Fibroblast of peridontal ligament (primary cell): ENCODE measurements around the gene CMSS1.

Experiments
- DNase-seq: peaks from one replicate; pipeline ENCODE4 v3.0.0-alpha.2; 2010; ENCODE audit errors: extremely low read depth

CMSS1 gene

DNA sequence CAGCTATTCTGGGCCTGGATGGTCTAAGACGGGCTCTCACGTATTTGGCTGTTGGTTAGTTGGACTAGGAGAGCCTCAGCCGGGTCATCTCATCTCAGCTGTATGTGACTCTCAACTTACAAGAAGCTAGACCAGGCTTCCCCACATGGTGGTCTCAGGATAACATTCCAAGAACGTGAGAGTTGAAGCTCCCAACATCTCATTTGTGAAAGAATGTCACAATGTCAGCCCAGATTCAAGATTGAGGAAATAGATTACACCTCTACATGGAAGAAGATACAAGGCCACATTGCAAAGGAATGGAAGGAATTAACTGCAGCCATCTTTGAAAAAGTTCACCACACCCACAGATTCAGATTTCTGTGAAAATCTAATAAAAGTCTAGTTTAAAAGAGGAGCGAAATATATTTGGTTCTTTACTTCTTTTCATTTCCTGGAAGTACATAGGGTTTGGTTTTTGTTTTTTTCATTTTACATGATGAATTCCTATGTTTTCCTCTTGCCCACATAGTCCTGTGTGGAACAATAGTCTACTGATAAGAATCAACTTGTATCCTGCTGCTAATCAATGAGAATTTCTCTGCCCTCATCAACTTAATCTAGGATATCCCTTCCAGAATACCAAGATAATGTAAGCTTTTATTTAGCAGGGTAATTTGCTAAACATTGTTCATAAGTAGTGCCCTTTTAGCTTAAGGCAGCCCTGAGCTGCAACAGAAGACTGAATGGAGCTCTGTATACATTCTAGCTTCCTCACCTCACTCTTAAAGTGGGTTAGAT is 116.5 kb downstream of the CMSS1 start:
- no peak for DNase-seq

DNA sequence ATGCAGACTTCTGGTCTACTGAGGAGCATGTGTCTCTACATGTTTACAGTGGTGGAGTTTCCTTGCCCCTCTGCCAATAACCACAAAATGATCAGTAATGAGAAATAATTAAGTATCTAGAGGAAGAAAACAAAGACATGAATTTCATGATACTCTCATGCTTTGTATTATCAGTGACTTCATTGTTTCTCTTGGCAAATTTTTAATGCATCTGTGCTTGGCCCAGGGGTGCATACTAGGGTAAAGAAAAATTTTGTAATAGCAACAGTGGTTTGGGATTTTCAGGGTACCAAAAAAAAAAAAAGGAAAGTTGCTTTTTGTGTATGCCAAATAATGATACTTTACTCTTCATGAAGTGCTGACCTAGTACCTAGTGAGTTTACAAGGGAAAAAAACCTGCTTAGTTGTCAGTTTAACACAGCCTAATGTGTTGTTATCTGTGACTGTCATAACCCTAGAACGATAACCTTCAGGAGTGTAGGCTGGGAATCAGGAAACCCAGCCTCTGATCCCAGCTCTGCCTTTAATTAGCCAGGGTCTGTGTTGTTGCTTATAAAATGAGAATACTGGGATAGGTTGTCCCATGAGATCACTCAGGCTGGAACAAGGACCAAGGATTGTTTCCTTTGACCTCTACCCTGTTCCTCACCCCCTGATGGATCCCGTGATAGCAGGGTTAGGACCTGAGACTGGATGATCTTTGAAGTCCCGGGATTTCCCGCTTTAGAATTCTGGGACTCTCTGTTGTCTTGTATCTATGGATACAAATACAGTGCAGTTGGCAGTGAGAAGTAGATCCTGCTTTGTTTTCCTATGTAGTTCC is 117.5 kb downstream of the CMSS1 start:
- peak; percentile 49 for DNase-seq

DNA sequence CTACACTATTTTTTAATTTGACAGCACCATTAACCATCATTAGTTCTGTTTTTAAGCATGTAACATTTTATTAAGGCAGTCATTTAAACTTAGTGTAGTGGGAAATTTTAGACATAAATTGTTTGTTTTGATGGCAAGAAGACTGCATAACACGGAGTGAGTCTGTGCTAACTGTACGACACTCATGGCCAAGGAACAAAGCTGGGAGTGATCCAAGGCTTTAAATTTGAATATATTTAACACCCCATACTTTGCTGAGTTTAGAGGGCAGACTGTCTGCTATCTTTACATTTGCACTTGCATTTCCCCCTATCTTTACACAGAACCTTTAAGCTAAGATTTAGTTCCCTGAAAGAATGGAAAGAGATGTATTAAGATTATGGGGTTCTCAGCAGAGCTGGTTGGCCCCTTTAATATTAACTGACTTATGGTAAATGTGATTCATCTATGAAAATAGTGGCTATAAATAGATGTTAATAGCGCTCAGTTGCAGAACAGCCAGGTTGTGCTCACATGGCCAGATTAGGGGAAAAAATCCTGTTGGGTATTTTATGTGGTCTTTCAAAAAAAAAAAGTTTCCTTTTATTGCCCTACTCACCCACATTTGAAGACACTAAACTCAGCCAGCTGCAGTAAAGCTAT is 120.7 kb downstream of the CMSS1 start:
- DNase-seq = no peak

DNA sequence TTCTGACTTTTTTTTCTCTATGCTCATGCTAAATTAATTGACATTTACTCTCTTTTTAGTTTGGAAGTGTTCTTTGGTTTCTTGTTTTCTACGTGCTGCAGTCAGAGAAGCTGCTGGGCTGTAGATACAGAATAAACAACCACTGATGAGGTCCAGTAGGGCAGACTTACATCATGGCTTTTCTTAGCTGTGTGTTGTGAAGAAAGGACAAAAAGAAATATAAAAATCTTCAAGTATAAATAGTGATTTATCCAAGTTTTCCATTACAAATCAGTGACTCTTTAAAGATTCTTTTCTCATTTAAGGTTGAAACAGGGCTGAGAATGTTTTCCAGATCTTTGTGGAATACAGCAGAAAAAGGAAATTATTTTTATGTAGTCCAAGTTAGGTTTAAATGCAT is 122.2 kb downstream of the CMSS1 start:
- peak; percentile 52 for DNase-seq

DNA sequence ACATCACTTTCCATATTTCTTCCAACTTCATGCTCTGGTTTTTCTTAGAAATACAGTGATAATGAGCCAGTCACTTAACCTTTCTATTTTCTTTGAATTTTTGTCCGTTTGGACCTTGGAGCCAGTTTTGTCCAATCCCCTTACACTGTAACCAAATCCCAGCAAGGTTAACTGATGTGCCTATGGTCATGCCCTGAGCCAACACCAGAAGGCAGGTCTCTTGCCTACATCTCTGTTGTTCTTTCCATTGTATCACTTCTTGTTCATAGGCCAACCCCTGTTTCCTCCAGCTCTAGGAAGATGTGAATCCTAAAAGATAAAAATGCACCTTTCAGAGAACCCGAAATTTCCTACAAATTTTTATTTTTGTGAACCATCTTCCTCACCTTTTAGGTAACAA is 122.7 kb downstream of the CMSS1 start:
- no peak for DNase-seq

DNA sequence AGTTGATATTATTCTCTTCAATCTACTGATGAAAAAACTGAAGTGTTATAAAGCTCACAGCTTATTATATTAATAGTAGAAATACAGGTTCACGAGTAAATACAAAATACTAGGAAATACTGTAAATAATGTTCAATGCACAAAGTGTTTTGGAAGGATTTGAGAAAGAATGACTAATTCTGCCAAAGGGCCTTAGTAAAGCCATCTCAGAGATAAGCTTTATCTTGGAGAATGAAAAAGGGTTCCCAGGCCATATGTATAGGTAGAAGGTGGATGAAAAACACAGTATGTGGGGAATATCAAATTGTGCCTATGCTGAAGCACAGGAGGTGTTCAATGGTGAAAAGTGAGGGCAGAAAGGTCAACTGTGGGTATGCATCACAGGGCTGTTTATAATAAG is 123.5 kb downstream of the CMSS1 start:
- DNase-seq = no peak

DNA sequence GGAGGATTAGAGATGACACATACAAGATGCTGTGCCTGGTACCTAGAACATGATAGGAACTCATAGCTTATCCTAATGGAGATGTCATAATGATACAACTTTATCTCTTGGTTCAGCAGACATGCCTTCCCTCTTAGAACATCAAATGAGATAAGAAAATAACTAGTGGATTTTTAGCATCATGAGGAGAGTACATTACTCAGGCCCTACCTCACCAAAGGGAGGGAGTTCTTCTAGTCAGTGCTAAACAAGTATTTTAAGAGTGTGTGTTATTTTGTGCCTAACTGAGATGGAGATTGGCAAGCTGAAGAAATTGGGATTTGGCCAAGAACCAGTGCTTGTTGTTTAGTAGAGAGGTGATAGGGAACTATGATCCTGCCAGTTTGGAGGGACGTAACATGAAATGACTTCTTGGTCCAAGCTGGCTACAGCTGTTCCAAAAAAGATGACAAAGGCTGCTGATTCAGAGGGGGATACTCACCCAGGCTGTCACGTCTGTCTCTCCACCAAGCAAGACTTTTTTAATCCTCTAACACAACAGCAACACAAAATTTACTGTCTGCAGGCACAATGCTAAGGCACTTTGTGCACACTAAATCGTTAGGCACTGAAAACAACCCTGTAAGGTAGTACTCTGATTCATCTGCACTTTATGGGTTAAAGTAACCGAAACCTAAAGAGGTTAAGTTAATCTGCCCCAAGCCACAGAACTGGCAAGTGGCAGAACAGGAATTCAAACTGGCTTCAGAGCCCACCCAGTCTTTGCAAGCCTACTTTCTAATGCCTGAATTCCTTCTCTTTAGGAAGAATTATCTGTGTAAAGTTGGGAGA is 126.5 kb downstream of the CMSS1 start:
- DNase-seq = no peak

DNA sequence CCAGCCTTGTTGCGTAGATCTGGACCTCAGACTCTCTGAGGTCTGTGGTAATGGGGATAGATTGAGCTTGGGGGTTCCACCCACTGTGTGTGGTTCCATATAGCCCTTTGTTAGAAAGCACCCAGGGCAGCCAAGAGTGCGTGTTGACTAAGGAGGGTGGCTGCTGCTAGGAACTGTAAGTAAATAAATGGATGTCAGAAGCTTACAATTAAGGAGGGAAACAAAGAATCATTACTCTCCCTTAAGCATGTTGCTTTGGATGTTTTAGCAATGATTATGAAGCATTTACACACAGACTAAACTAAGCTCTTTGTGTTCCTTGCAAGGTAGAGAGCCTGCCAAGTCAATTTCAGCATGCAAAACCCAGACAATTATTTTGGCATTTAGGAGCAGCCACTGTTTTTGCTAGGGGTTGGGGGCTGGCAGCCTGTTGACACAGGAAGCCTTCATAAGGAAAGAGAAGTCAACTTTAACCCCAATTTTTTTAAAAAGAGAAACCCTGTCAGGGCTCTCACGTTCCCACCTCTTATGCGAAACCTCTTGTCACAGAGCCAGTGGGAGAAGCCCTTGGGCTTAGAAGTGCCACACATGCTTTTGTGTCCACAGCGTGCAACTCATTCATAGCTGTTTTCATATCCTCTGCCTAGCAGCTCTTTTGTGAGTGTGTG is 127.8 kb downstream of the CMSS1 start:
- peak; percentile 61 for DNase-seq

DNA sequence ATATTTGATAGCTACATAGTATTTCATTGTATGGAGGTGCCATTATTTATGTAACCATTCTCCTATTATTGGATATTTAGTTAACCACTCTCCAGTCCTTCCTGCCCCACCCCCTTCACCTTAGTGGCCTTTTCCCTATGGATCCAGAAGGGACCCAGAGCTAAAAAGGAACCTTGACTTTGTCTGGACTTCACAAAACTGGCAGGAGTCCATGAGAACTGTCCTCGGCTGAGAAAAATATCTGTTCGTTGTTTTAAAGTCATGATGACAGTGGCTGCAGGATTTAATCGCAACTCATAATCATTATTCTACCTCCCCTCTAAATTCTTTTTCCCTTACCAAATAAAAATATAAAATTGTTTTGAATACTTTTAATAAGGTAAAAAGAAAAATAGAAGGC is 129.7 kb downstream of the CMSS1 start:
- DNase-seq = no peak

DNA sequence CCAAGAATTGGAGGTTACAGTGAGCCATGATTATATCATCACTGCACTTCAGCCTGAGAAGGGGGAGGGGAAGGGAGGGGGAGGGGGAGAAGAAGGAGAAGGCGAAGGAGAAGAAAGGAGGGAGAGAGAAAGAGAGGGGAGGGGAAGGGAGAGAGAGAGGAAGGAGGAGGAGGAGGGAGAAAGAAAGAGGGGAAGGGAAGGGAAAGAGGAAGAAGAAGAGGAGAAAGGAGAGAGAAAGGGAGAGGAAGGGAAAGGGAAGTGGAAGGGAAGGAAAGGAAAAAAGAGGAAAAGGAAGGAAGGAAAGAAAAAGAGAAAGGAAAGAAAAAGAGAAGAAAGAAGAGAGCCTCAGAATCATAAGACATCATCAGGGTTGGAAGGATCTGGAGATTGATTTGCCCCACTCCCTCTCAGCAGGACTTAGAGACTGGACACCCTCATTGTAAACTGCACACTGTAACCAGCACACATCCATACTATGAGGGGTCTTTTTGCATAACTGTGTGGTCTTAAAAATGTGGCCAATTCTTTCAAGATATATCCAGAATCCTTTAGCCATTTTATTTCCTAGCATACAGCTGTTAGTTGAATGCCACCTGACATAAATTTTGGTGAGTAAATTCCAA is 130.9 kb downstream of the CMSS1 start:
- DNase-seq = no peak

DNA sequence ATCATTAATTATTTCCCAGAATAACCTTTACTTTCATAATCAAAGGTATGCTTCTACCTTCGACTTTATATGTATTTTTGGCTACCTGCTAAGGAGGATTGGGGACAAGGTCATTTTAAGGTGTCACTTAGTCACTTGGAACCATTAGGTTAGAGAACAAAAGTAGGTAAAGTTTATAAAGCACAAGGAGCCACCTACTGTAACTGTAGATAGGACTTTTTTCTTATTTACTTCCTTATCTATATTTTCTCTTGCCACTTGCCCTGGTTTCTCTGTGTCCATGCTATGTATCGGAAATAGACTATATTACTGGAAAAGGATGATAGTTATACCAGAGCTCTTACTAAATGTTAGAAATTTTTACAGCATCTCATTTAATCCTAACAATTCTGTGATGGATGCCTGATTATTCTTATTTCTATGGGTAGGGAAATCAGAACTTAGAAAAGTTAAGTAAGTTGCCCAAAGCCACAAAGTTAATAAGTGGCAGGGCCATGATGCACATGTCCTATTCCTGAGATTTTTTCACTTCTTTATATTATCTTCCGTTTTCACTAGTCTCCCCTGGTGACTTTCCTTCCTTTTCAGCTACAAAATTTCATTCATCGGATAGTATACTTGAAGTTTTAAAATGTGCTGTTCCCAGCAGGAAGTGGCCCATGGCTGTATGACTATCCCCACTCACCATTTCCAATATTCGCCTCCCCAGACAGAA is 132.5 kb downstream of the CMSS1 start:
- no peak for DNase-seq

DNA sequence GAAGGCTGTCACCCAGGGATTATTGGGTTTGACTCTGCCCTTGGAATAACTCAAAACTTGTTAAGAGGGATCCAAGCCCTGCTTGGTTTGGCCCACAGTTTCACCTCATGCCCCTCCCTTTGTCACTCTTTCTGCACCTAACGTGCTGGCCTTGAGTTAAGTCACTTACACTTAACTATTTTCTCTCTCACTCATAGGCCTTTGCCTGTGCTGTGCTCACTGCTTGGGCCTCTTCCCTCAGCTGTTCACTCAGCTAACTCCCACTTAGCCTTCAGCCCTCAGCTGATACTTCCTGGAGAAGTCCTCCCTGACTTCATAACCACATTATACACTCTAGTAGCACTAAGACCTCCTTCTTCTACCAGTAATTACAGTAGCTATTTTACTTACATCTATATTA is 133.3 kb downstream of the CMSS1 start:
- no peak for DNase-seq

DNA sequence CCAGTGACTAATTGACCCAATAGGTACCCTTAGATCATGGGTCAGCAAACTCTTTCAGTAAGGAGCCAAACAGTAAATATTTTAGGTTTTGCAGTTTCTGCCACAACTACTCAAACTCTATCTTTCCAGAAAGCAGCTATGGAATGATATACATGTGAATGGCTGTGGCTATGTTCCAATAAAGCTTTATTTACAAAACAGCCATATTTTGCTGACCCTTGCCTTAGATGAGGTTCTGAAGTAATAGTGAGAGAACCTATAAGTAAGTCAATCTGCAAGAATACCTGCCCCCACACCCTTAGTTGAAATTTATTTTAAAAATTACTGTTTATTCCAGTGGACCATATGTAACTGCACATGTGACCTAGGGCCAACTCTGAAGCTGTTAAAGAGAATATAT is 134.0 kb downstream of the CMSS1 start:
- no peak for DNase-seq

DNA sequence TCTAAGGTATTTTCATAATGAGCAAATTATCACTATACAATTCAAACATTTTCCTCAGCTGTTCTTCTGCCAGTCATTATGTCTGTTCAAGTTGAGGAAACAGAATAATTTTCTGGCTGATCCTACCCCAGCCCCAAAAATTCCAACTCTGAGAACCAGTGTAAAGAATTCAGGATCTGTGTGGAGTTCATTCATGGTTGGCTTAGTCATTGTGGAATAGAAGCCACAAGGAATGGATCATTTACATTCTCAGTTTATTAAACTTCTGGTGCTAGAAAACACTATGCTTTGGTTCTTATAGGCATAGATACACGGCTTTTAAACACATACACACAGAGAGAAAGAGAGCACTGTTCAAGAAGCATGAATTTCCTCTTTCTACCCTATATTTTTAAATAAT is 134.6 kb downstream of the CMSS1 start:
- DNase-seq = peak; percentile 87

DNA sequence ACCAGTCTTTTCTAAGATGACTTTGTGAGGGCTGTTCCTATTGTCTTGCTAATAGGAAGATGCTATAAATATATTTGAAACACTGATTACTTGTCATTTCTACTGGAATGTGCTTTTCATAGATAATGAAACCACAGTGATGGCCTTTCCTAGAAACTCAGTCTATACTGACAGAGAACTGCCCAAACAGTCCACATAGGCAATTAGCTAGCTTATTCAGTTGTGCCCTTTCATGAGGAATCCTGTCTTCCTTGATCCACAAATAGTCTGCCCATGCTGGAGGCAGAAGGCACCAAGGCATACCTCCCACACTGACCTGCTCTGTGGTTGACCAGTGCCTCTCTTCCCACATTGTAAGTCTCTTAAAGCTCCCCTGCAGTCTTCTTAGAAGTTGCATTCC is 135.9 kb downstream of the CMSS1 start:
- DNase-seq = no peak

DNA sequence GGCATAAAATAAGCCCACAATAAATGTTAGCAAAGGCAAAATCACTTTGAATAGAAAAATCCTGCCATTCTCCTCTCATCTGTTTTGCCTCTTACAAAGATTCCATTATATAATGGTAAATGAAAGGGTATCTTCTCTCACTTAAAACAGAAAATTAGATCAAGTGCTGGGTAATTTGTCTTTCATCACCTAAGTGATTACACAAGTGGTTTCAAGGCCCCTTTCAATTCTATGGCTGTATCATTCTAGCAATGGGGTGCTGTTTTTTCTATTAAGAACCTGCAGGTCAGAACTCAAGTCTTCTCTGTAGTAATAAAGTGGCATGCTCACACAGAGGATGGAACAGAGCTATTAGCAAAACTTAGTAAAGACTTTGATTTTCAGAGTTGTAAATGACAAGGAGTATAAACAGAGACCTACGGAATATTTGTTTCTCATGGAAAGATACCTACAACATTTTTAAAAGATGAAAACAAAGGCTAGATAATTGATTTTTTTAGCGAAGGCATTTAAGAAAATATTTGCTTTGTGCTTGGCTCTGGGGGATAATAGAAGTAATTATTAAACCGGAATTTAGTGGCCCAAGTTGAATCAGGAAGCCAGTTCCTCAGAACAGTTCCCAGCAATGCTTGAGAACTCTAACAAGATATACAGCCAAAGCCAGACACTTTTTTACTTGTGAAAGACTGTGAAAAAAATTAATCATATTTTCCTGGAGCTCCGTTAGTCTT is 137.4 kb downstream of the CMSS1 start:
- no peak for DNase-seq

DNA sequence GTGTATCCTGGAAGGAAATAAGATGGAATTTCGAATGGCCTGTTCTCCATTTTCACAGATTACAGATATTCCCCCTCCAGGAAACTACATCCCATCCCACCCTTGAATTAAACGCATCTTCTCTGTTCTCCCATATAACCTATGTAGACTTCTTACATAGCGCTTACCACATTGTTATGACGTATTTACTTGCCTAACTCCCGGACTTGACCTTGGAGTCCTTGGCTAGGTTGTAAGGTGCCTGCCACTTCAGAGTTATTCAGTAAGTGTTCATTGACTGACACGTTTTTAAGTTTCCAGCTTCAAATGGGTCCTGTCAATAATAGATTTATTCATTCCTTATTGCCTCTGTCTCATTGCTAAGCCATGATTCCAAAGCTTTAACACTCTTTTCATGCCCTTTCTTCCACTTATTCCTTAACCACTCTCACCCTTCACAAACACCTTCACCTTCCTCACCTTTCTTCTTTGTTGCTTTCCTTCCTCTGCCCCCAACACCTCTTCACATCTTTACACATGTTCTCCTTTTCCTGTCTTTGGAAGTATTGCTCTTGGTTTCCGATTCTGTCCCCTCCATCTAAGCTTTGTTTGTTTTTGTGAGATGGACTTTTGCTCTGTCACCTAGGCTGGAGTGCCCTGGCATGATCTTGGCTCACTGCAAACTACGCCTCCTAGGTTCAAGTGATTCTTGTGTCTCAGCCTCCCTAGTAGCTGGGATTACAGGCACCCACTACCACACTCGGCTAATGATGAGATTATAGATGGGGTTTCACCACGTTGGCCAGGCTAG is 138.3 kb downstream of the CMSS1 start:
- DNase-seq = no peak

DNA sequence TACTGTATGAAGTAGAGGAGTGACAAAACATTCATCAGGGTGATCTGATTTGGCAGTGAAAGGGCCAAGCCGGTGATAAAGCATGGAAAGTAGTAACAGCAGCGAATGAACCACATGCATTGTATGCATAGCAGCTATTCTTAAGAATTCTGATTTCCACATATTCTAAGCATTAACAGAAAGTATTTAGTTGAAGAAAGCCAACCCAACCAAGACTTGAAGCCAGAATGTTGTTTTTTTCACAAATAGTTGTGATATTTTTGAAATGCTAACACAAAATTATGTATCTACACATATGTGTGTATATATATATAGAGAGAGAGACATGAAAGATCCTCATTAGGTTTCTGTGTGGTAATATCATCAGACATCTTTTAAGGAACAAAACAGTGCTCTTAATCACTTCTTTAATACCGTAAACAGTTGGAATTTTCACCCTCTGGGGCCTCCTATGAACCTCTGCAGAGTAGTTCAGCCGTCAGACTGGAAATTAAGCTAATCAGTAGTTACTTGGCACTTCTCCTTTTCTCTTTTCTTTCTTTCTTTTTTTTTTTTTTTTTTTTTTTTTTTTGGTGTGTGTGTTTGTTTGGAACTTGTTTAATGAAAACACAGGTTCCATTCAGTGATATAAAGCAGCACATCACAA is 139.6 kb downstream of the CMSS1 start:
- peak; percentile 43 for DNase-seq
